SK-N-SH treated with all-trans-retinoic acid at 6 μM for 48 hours (cell line): Measurements from ENCODE around the gene CYP17A1.

Source experiments
- ATAC-seq: fragments of 200-7000 bp; cut with Tn5 transposase; 3 replicates; pipeline ENCODE4 v1.9.1; 2020; ENCODE audit warnings: mild to moderate bottlenecking, moderate library complexity
- ARNTL ChIP-seq: fragments of 450-650 bp; formaldehyde crosslinking; IDR thresholded peaks from 2 replicates; pipeline ENCODE4 v1.5.0; 2020; ENCODE audit warnings: low read depth, mild to moderate bottlenecking, moderate library complexity, borderline replicate concordance
- BACH2 ChIP-seq: fragments of 250-450 bp; sonication (Bioruptor Pico); IDR thresholded peaks from 2 replicates; pipeline ENCODE4 v1.9.0; 2021; ENCODE audit warnings: mild to moderate bottlenecking, borderline replicate concordance
- CREB5 ChIP-seq: fragments of 250-450 bp; sonication (Bioruptor Pico); IDR thresholded peaks from 2 replicates; pipeline ENCODE4 v1.5.1; 2020; ENCODE audit warnings: low read depth, mild to moderate bottlenecking, moderate library complexity
- CSDC2 ChIP-seq: fragments of 250-450 bp; sonication (Bioruptor Pico); IDR thresholded peaks from 2 replicates; pipeline ENCODE4 v1.5.0; 2020; ENCODE audit warnings: mild to moderate bottlenecking, moderate library complexity
- ESRRG ChIP-seq: fragments of 250-450 bp; sonication (Bioruptor Pico); IDR thresholded peaks from 2 replicates; pipeline ENCODE4 v1.6.1; 2021; ENCODE audit warnings: mild to moderate bottlenecking
- GLIS3 ChIP-seq: fragments of 250-450 bp; sonication (Bioruptor Pico); IDR thresholded peaks from 2 replicates; pipeline ENCODE4 v1.5.0; 2020; ENCODE audit warnings: mild to moderate bottlenecking, moderate library complexity
- ISL1 ChIP-seq: fragments of 250-450 bp; sonication (Bioruptor Pico); IDR thresholded peaks from 2 replicates; pipeline ENCODE4 v2.1.2; 2022; ENCODE audit warnings: mild to moderate bottlenecking, moderate library complexity
- OSR1 ChIP-seq: fragments of 250-450 bp; sonication (Bioruptor Pico); IDR thresholded peaks from 2 replicates; pipeline ENCODE4 v1.8.0; 2022; ENCODE audit warnings: moderate library complexity, mild to moderate bottlenecking, inconsistent platforms
- PATZ1 ChIP-seq: fragments of 250-450 bp; sonication (Bioruptor Pico); IDR thresholded peaks from 2 replicates; pipeline ENCODE4 v1.8.0; 2020; ENCODE audit warnings: mild to moderate bottlenecking, moderate library complexity, borderline replicate concordance
- POU6F1 ChIP-seq: fragments of 250-450 bp; sonication (Bioruptor Pico); IDR thresholded peaks from 2 replicates; pipeline ENCODE4 v1.8.0; 2021; ENCODE audit warnings: low read depth, mild to moderate bottlenecking, moderate library complexity, borderline replicate concordance
- PPARA ChIP-seq: fragments of 250-450 bp; sonication (Bioruptor Pico); IDR thresholded peaks from 2 replicates; pipeline ENCODE4 v1.5.0; 2020; ENCODE audit warnings: mild to moderate bottlenecking, borderline replicate concordance
- RARB ChIP-seq: fragments of 250-450 bp; sonication (Bioruptor Pico); IDR thresholded peaks from 2 replicates; pipeline ENCODE4 v1.8.0; 2021; ENCODE audit warnings: mild to moderate bottlenecking, moderate library complexity
- TCF4 ChIP-seq: fragments of 250-450 bp; sonication (Bioruptor Pico); IDR thresholded peaks from 2 replicates; pipeline ENCODE4 v1.8.0; 2021; ENCODE audit warnings: mild to moderate bottlenecking, moderate library complexity, borderline replicate concordance
- TSHZ2 ChIP-seq: fragments of 250-450 bp; sonication (Bioruptor Pico); IDR thresholded peaks from 2 replicates; pipeline ENCODE4 v1.5.0; 2020; ENCODE audit warnings: mild to moderate bottlenecking, moderate library complexity
- ZFP3 ChIP-seq: fragments of 250-450 bp; sonication (Bioruptor Pico); IDR thresholded peaks from 2 replicates; pipeline ENCODE4 v1.5.0; 2020; ENCODE audit warnings: mild to moderate bottlenecking, moderate library complexity
- ZFP30 ChIP-seq: fragments of 450-650 bp; formaldehyde crosslinking; IDR thresholded peaks from 2 replicates; pipeline ENCODE4 v1.5.0; 2022; ENCODE audit warnings: mild to moderate bottlenecking, moderate library complexity
- ZNF565 ChIP-seq: fragments of 450-650 bp; formaldehyde crosslinking; conservative IDR thresholded peaks from 2 replicates; pipeline ENCODE4 v1.5.0; 2020; ENCODE audit warnings: low read depth, mild to moderate bottlenecking, moderate library complexity
- ZNF70 ChIP-seq: fragments of 450-650 bp; formaldehyde crosslinking; IDR thresholded peaks from 2 replicates; pipeline ENCODE4 v1.5.0; 2020; ENCODE audit warnings: mild to moderate bottlenecking, moderate library complexity
- TF ChIP-seq, protein P1 (sequence below): fragments of 250-450 bp; sonication (Bioruptor Pico); IDR thresholded peaks from 2 replicates; pipeline ENCODE4 v1.5.1; 2021; ENCODE audit warnings: mild to moderate bottlenecking, moderate library complexity

CYP17A1 gene

GRCh38 chr10:102815790-102816549, 21.2 kb downstream of the CYP17A1 start:
- no peak for TF ChIP-seq ESRRG (CRISPR knock-in tag)
- TF ChIP-seq, protein P1, sequence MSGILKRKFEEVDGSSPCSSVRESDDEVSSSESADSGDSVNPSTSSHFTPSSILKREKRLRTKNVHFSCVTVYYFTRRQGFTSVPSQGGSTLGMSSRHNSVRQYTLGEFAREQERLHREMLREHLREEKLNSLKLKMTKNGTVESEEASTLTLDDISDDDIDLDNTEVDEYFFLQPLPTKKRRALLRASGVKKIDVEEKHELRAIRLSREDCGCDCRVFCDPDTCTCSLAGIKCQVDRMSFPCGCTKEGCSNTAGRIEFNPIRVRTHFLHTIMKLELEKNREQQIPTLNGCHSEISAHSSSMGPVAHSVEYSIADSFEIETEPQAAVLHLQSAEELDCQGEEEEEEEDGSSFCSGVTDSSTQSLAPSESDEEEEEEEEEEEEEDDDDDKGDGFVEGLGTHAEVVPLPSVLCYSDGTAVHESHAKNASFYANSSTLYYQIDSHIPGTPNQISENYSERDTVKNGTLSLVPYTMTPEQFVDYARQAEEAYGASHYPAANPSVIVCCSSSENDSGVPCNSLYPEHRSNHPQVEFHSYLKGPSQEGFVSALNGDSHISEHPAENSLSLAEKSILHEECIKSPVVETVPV (CRISPR knock-in tag), result no peak
- no peak for TF ChIP-seq ISL1 (CRISPR knock-in tag)
- no peak for TF ChIP-seq CSDC2 (CRISPR knock-in tag)

GRCh38 chr10:102814873-102815661, 22.1 kb downstream of the CYP17A1 start:
- TF ChIP-seq CREB5 (CRISPR knock-in tag) (no peak), ZFP3 (peak; percentile 90)
- peak; percentile 74 for ATAC-seq

More at GRCh38 chr10:102815790-102816549, 21.2 kb downstream of the CYP17A1 start:
- ATAC-seq, result peak; percentile 53

DNA sequence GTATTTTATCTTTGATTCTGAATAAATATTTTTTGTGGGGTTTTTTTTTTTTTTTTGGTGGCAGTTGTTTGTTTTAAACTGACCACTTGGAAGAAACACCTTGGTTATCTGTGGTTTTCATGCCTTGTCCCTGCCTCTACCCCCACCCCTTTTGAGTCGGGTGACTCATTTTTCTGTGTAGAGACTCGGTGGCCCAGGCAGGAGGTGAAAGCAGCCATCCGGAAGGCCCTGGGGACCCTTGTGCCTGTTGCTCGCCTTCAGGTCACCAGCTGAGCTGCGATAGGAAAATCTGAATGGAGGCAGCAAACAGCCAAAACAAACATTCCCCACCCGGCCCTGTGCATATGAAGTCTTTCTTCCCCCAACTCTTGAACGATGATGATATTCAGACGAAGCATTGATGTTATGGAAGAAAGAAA, 22.8 kb downstream of the CYP17A1 start:
- no peak for TF ChIP-seq ZNF565 (CRISPR knock-in tag)
- no peak for TF ChIP-seq TSHZ2
- TF ChIP-seq ZFP30 (CRISPR knock-in tag), result no peak
- TF ChIP-seq RARB (CRISPR knock-in tag), result no peak
- TF ChIP-seq GLIS3 (CRISPR knock-in tag), result no peak
- no peak for TF ChIP-seq POU6F1 (CRISPR knock-in tag)
- TF ChIP-seq TCF4 (CRISPR knock-in tag), result no peak
- no peak for TF ChIP-seq ARNTL (CRISPR knock-in tag)
- TF ChIP-seq PATZ1 (CRISPR knock-in tag), result no peak
- no peak for TF ChIP-seq PPARA
- no peak for TF ChIP-seq ZFP3
- no peak for TF ChIP-seq ESRRG (CRISPR knock-in tag)
- no peak for TF ChIP-seq OSR1 (CRISPR knock-in tag)
- no peak for TF ChIP-seq ZNF70 (CRISPR knock-in tag)
- TF ChIP-seq, protein P1 (CRISPR knock-in tag), result no peak
- TF ChIP-seq BACH2 (CRISPR knock-in tag), result no peak
- TF ChIP-seq CSDC2 (CRISPR knock-in tag), result no peak
- TF ChIP-seq, all 23 proteins: peak for 0
- no peak for ATAC-seq
